Stimulated activated CD4-positive, alpha-beta T cell treated with anti-CD3 and anti-CD28 coated beads, Interleukin-15, amount 100 ng/mL, for 1 hour (primary cell): ENCODE data around the gene ATAD3C.
A peak's percentile ranks its signal among the peaks of the same experiment; 100 is the strongest.
"Not testable (repeated sequence)": the region's sequence is repeated elsewhere in the genome, so short reads cannot be mapped to it uniquely, and the experiment has no call there.

Source experiments
- DNase-seq, 2 donors: peaks; one replicate each; pipeline ENCODE4 v3.0.0-alpha.2; 2020; ENCODE audit warnings: low read depth in 1 of 2, low spot score in 1 of 2

ATAD3C gene

GRCh38 chr1:1441002-1441888, 8.2 kb upstream of the ATAD3C start:
- DNase-seq, result peak; percentile 22 to 57

GRCh38 chr1:1442069-1442770, 7.3 kb upstream of the ATAD3C start:
- DNase-seq, result no peak

GRCh38 chr1:1446631-1447030, 2.9 kb upstream of the ATAD3C start:
- DNase-seq, result not testable (repeated sequence)

DNA sequence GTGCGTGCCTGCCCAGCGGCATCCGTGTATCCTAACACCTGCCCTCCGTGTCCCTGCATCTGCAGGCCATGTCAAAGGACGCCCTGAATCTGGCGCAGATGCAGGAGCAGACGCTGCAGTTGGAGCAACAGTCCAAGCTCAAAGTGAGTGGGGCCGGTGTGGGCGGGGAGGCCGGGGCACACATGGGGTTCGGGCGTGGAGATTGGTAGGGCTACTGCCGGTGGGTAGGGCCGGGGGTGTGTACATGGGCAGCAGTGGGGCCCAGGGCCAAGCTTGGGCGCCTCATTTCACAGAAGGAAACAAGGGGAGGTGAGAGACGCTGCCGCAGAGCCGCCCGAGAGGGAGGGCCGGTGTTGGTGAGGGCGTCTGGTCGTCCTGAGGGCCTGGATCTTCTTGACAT, 1.1 kb downstream of the ATAD3C start:
- not testable (repeated sequence) for DNase-seq

GRCh38 chr1:1451696-1452364, 2.3 kb downstream of the ATAD3C start:
- DNase-seq, result no peak

- DNase-seq, result not testable (repeated sequence)
These were observed 2.9 kb downstream of the ATAD3C start for GRCh38 chr1:1452365-1452739.

- no peak for DNase-seq
These were observed 3.4 kb downstream of the ATAD3C start for GRCh38 chr1:1452882-1453281.

- DNase-seq, result not testable (repeated sequence)
These were observed 5.0 kb downstream of the ATAD3C start for GRCh38 chr1:1454286-1455056.

- DNase-seq, result no peak
These were observed 5.9 kb downstream of the ATAD3C start for GRCh38 chr1:1455366-1455884.

DNA sequence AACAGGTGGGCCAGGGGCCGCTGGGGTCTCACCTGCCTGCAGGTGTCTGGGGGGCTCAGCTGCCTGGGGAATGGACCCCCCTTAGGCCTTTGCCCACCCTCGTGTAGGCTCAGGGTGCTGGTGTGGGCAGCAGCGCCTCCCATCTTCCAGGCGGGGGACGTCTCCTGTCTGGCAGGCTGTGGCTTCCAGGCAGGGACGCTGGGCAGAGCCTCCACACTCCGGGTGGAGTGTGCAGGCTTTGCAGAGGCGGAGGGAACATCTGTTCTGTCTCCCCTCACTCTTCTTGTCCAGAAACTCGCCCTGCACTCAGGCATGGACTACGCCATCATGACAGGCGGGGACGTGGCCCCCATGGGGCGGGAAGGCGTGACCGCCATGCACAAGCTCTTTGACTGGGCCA, 6.4 kb downstream of the ATAD3C start:
- DNase-seq, result not testable (repeated sequence)

DNA sequence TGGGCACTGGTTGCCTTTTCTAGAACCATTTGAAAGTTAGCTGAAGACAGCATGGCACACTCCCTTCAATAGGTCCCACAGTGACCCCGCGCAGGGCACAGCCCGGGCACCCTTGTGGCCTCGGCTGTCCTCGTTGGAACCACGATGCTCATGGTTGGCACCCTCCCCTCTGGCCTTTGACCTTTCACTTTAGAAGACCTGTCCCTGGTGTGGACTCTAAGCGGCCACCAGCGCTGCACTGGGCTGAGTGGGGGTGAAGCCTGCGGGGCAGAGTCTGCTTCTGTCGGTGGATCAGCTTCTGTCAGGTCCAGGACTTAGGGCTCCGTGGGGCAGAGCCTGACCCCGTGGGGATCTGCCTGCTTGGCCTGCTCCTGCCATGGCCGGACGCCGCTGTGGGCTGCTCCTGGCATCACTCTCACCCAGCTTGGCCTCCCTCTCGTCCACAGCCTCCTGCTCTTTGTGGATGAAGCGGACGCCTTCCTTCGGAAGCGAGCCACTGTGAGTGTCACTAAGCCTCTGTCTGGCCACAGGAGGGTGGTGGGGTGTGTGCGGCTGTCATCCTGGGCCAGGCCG, 7.3 kb downstream of the ATAD3C start:
- not testable (repeated sequence) for DNase-seq

DNA sequence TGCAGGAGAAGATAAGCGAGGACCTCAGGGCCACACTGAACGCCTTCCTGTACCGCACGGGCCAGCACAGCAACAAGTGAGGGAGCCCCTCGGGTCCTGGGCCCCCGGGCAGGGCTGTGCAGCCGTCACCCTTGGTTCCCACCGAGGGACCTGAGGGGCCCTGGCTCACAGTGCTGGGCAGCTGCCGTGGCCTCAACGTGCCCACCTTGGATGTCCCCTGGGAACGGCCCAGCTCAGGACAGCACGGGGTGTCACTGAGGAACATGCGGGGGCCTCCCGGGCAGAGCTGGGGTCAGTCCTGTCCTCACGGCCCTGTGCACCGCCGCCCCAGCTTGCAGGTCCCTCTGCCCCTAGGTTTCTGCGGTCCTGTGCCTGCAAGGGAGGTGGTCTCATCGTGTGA, 9.7 kb downstream of the ATAD3C start:
- not testable (repeated sequence) for DNase-seq

GRCh38 chr1:1459711-1460110, 10.2 kb downstream of the ATAD3C start:
- DNase-seq, result not testable (repeated sequence)

GRCh38 chr1:1460540-1461130, 11.1 kb downstream of the ATAD3C start:
- DNase-seq, result no peak

DNA sequence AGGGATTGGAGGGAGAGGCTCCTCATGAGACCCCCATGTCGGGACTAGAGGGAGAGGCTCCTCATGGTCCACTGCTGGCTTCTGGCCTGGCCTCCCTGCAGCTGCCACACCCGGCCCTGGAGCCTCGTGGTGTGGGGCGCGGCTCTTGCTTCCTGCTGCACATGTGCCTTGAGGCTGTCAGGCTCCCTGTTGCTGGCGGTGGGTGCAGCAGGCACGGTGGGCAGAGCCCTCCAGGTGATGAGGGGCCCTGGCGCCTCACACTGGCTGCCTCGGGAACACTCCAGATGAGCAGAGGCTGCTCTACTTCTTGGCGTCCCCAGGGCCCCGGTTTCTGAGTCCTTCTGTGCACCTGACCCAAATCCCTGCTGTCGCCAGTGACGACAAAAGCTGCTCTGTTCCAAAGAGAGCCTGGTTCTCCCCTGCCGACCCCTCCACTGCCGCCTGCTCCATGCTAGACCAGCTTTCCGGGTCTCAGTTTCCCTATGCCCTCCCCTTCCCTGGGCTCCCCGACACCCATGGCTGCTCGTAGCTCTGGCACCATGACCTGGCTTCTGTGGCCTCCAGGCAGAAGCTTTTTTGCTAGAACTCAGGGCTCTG, 12.3 kb downstream of the ATAD3C start:
- DNase-seq, result no peak

- no peak for DNase-seq
These were observed 13.0 kb downstream of the ATAD3C start for GRCh38 chr1:1462318-1462966.

GRCh38 chr1:1463312-1463711, 13.8 kb downstream of the ATAD3C start:
- no peak for DNase-seq

DNA sequence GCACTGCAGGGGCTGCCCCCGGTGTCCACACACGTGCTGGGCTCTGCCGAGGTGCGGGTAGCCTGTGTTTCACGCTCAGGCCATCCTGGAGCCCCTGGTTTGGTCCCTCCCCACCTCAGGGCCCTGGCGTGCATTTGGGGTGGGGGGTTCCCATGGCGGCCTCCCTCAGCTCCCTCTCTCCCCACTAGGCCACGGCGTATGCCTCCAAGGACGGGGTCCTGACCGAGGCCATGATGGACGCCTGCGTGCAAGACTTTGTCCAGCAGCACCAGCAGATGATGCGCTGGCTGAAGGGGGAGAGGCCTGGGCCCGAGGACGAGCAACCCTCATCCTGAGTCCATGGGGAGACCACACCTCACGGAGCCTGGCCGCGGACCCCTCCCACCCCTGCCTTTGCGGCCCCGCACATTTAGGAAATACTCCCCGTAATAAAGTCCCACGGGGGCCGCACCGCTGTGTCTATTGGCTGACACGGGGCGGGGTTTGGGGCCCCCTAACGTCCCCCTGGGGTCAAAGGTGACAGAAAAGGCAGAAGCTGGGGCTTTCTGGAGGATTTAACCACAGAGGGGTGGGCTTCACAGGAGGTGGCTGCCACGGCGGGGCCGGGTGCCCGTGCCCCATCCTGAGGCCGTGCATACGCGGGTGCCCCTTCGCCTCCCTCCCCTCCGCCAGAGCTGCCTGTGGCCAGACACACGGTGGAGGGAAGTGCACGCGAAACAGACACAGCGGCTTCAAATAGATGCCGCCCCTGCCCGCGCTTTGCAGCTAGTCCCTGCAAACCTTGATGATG, 18.9 kb downstream of the ATAD3C start:
- DNase-seq, result not testable (repeated sequence)
